Astrocyte of the spinal cord (primary cell): ENCODE results near the gene SLC13A3.

Experiments used
- DNase-seq: peaks from one replicate; pipeline ENCODE4 v3.0.0; 2011; ENCODE audit warnings: low read depth, low spot score
- H3K4me3 ChIP-seq: 2 replicates; pipeline ENCODE4 v1.5.1; 2011; ENCODE audit warnings: low read depth, mild to moderate bottlenecking, low read length, moderate library complexity
- CTCF ChIP-seq: IDR thresholded peaks from 2 replicates; pipeline ENCODE4 v1.5.1; 2012; ENCODE audit warnings: low read depth, mild to moderate bottlenecking, low read length, inconsistent platforms
- in situ Hi-C: cut with HindIII; loops from 2 replicates; pipeline ENCODE4 v1.10.0; 2017; ENCODE audit warnings: low sequenced_read_pairs

SLC13A3 gene

GRCh38 chr20:46618316-46619100, 32.8 kb downstream of the SLC13A3 start:
- DNase-seq, result no peak
- no peak for TF ChIP-seq CTCF
- no peak overlapping the region for H3K4me3 ChIP-seq

GRCh38 chr20:46614503-46614902, 36.8 kb downstream of the SLC13A3 start:
- in situ Hi-C loops, result no loop called here
- H3K4me3 ChIP-seq, result no peak overlapping the region
- DNase-seq, result no peak

More at GRCh38 chr20:46618316-46619100, 32.8 kb downstream of the SLC13A3 start:
- in situ Hi-C loops, result no loop called here

GRCh38 chr20:46610145-46610544, 41.1 kb downstream of the SLC13A3 start:
- no peak overlapping the region for H3K4me3 ChIP-seq
- no peak for TF ChIP-seq CTCF
- no peak for DNase-seq
- in situ Hi-C loops, result no loop called here

More at GRCh38 chr20:46614503-46614902, 36.8 kb downstream of the SLC13A3 start:
- no peak for TF ChIP-seq CTCF

- TF ChIP-seq CTCF, result no peak
- no peak overlapping the region for H3K4me3 ChIP-seq
- DNase-seq, result no peak
- in situ Hi-C loops, result no loop called here
Observed at GRCh38 chr20:46609043-46609442, 42.2 kb downstream of the SLC13A3 start.

GRCh38 chr20:46607849-46608497, 43.3 kb downstream of the SLC13A3 start:
- no peak for DNase-seq
- H3K4me3 ChIP-seq, result no peak overlapping the region
- in situ Hi-C loops, result no loop called here
- no peak for TF ChIP-seq CTCF

- TF ChIP-seq CTCF, result no peak
- no peak overlapping the region for H3K4me3 ChIP-seq
- DNase-seq, result no peak
- in situ Hi-C loops, result no loop called here
Observed at GRCh38 chr20:46607191-46607848, 43.9 kb downstream of the SLC13A3 start.
